GM19372 (cell line): ENCODE data around the gene OR6K2.

ENCODE experiments used
- ATAC-seq: cut with Tn5 transposase; IDR thresholded peaks from one replicate; pipeline ENCODE4 v1.9.1; 2021; ENCODE audit warnings: mild to moderate bottlenecking, low read depth, moderate library complexity; ENCODE audit not compliant: unreplicated experiment

OR6K2 gene

GRCh38 chr1:158686111-158687009 is 14.1 kb downstream of the OR6K2 start, which contains the start of gene SPTA1:
TSS of gene SPTA1 (minus strand) at chr1:158686715. CDS start at chr1:158686517, 198 bp downstream.
- no peak for ATAC-seq

GRCh38 chr1:158685085-158685484 is 15.4 kb downstream of the OR6K2 start:
- ATAC-seq: no peak

GRCh38 chr1:158681606-158682005 is 18.8 kb downstream of the OR6K2 start:
- ATAC-seq: no peak

GRCh38 chr1:158679289-158679688 is 21.2 kb downstream of the OR6K2 start:
- ATAC-seq: no peak

- ATAC-seq: no peak
These were observed 24.7 kb downstream of the OR6K2 start for GRCh38 chr1:158675563-158676323.

- no peak for ATAC-seq
These were observed 26.1 kb downstream of the OR6K2 start for GRCh38 chr1:158674302-158674701.

GRCh38 chr1:158666037-158666436 is 34.4 kb downstream of the OR6K2 start:
- no peak for ATAC-seq

- ATAC-seq: no peak
These were observed 45.9 kb downstream of the OR6K2 start for GRCh38 chr1:158654571-158654970.

GRCh38 chr1:158654086-158654485 is 46.4 kb downstream of the OR6K2 start:
- no peak for ATAC-seq

GRCh38 chr1:158652721-158653334 is 47.6 kb downstream of the OR6K2 start:
- no peak for ATAC-seq
